NCI-H187 (cell line): ENCODE measurements around the gene THAP12.
"Not testable (repeated sequence)": the region's sequence is repeated elsewhere in the genome, so short reads cannot be mapped to it uniquely, and the experiment has no call there.

Source experiments
- DNase-seq, 2 experiments: peaks; one replicate each; lab custom pipeline; 2025; lab: John Stamatoyannopoulos, UW

Gene THAP12, protein sequence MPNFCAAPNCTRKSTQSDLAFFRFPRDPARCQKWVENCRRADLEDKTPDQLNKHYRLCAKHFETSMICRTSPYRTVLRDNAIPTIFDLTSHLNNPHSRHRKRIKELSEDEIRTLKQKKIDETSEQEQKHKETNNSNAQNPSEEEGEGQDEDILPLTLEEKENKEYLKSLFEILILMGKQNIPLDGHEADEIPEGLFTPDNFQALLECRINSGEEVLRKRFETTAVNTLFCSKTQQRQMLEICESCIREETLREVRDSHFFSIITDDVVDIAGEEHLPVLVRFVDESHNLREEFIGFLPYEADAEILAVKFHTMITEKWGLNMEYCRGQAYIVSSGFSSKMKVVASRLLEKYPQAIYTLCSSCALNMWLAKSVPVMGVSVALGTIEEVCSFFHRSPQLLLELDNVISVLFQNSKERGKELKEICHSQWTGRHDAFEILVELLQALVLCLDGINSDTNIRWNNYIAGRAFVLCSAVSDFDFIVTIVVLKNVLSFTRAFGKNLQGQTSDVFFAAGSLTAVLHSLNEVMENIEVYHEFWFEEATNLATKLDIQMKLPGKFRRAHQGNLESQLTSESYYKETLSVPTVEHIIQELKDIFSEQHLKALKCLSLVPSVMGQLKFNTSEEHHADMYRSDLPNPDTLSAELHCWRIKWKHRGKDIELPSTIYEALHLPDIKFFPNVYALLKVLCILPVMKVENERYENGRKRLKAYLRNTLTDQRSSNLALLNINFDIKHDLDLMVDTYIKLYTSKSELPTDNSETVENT

DNA sequence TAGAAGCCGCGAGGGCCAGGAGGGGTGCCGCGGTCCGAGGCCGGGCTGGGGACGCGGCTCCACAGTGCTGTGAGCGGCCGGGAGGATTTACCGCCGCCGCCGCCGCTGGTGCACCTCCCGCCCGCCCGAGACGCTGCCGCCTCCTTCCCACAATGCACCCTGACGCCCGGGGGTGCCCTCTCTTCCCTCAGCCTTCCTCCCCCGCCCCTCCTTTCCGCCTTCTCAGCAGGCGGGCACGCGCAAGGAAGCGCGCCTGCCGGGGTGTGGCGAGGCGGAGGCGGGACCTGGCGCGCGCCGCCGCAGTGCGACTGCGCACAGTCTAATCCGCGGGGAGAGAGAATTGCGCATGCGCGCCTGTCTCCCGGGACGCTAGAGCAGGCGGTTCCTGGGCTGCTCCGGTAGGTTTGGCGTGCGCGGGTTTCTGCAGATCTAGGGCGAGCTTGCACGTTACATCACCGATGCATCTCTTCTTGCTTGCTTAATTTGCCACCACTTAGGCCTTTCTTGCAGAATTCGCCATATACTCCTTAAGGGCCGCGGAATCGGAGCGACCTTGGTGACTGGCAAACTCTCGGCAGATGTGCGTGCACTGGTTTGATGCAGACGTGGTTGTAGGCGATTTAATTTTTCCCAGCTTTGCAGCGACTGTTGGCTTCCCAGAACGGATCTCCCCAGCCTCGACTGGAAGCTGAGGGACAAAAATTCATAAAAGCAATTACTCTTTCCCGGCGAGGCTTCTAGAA is at the start of gene THAP12, which contains the start of gene GVQW3:
Gene THAP12, minus strand, starts transcription at position 156 of the 743 bp plus-strand sequence. CDS start 296 bp downstream, outside the sequence.
Gene GVQW3, plus strand, starts transcription at position 347 of the 743 bp plus-strand sequence. CDS start 506 bp downstream, outside the sequence.
- DNase-seq = peak; percentile 95

GRCh38 chr11:76426660-76427059 is 45.7 kb upstream of the THAP12 start:
- no peak for DNase-seq

DNA sequence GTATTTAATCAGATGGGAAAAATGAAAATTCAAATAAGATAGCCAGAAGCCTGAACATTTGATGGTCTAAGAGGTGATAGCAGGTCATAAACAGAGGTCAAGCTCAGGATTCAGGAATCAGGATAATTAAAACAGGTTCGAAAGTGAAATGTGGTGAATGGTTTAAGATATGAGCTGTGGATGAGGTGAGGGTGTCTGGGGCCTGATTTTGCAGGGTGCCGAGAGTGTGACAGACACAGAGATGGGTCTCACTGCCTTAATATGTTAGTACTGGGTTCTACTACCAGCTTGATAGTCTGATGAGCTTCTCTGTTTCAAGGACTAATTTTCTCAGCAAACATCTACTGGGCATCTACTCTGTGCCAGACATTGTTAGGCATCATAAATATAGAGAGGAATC is 44.0 kb upstream of the THAP12 start:
- DNase-seq = no peak

DNA sequence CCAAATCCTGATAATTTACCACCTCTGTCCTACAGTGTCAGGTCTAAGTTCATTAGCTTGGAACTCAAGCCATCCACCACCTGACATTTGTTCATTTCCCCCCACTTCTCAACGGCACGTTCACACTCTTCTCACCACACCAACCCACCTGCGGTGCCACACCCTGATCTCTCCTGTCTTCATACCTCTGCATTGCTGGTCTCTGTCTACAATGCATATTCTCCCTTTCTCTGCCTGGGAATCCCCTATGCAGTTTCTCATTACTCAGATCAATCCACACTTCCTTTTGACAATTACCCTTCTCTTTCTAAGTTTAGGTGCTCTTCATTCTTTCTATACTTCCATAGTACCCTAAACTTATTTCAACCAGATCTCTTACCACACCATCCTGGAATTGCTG is 43.4 kb upstream of the THAP12 start:
- DNase-seq = no peak

- no peak for DNase-seq
Measured at GRCh38 chr11:76419896-76420295, 39.0 kb upstream of the THAP12 start.

GRCh38 chr11:76415073-76415472 is 34.1 kb upstream of the THAP12 start:
- no peak for DNase-seq

- peak; percentile 28 to 73 for DNase-seq
Measured at GRCh38 chr11:76410851-76411357, 30.0 kb upstream of the THAP12 start.

DNA sequence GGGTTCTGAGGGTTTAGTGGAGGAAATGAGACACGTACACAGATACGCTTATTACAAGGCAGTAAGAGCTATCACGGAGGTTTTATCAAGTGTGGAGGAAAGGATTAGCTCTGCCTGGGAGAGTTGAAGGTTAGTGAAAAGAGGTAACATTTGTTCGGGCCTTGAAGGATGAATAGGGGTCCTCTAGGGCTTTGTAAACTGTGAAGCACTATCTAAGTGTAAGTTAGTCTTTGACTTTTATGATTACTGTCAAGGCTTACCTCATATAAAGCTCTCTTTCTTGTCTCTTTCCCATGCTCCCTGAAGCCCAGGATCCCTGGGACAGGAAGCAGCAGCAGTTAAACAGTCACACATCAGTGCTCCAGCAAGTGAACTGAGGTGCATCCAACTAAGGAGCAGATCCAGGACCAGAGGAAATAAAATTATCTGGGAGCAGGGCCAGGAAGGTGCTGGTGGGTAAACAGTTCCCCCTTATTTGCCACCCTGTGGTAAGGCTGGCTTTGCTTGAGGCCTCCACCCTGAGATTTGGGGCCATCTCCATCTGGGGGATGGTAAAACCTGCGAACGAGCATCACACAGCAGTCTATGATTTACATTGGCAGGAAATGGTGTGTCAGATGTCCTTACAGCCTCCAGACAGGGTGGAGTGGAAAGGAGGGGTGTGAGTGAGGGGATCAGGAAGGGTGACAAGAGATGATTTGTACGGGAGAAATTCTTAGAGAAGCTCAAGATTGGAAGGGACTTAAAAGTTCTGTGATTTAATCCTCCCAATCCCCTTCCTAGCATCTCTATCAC is 27.4 kb upstream of the THAP12 start:
- no peak for DNase-seq

DNA sequence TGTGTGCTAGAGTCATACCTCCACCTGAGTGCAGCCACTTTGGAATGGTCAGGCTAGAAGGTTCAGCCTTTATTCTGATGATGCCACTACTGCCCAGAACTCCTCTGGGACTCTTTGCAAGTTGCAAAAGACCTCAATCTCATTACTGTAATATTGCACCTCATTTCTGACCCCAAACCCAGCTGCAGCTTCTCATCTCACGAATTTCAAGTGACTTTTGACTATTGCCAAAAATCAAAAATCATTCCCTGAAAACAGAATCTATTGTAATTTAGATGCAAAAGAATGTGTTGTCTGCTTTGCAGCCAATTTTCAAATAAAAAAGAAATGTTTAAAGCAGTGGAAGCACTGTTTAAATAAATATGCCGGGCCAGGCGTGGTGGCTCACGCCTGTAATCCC is 25.4 kb upstream of the THAP12 start:
- DNase-seq = no peak

DNA sequence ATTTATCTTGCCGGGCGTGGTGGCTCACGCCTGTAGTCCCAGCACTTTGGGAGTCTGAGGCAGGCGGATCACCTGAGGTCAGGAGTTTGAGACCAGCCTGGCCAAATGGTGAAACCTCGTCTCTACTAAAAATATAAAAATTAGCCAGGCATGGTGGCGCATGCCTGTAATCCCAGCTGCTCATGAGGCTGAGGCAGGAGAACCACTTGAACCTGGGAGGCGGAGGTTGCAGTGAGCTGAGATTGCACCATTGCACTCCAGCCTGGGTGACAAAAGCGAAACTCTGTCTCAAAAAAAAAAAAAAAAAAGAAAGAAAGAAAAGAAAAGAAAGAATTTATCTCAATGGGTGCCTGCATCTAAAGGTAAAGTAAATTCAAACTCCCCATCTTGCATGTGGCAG is 20.6 kb upstream of the THAP12 start:
- DNase-seq = not testable (repeated sequence)

- no peak for DNase-seq
Measured at GRCh38 chr11:76400967-76401366, 20.0 kb upstream of the THAP12 start.

DNA sequence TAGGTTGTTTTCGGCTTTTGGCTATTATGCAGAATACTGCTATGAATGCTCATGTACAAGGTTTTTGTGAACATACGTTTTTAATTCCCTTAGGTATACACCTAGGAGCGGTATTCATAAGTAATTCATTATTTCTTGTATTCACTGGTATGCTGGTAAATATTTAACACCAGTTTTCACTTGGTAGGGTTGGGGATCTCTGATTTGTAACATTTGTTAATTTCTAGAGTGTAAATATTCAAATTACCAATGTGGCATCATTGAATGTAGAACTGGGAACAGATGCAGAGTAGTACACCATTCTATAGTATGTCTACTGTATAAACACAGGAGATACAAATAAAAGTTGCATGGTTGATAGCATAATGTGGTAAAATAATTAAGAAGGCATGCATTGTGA is 16.5 kb upstream of the THAP12 start:
- DNase-seq = no peak

DNA sequence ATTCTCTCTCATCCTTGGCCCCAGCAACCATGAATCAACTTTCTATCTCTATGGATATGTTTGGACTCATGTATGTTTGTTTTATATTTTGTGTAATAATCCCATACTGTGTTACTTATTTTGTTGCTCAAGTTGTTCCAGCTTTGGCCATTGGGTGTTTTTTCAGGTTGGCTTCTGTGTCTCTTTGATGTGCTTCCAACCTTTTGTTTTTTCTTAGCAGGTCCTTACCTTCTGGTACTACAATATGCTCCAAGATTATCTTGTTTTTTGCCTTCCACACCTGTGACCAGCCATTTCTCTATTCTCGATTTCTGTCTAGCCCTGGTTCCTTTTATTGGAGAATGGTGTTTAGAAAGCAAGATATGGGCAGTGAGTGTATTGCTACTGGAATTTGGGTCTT is 14.4 kb upstream of the THAP12 start:
- no peak for DNase-seq

DNA sequence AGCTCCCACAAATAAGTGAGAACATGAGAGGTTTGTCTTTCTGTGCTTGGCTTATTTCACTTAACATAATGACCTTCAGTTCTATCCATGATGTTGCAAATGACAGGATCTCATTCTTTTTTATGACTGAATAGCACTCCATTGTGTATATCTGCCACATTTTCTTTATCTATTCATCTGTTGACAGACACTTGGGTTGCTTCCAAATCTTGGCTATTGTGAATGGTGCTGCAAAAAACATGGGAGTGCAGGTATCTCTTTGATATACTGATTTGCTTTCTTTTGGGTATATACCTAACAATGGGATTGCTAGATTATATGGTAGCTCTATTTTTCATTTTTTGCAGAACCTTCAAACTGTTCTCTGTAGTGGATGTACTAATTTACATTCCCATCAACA is 13.5 kb upstream of the THAP12 start:
- DNase-seq = no peak

GRCh38 chr11:76392870-76393269 is 11.9 kb upstream of the THAP12 start:
- no peak for DNase-seq

DNA sequence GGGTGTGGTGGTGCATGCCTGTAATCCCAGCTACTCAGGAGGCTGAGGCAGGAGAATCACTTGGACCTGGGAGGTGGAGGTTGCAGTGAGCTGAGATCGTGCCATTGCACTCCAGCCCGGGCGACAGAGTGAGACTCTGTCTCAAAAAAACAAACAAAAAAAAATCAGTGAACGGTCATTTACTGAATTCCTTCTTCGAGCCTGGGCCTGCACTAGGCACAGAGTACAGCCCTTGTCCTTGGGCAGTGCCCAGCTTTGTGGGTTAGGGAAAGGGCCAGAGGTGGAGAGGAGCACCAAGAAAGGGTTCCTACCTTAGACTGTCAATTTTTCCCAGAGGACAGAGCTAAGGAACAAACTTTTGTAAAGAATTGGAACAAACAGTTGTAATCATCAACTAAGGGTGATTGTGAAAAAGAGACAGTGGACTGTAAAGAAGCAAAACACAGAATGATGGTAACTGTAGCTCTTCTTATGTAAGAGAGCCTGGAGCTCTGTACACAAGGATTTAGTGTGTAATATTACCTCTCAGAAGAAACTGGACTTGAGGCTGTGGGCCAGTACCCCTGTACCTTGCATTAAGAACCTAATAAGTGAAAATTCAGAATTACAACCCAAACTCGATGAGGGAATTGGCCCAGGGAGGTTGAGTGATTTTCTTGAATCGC is 11.0 kb upstream of the THAP12 start:
- DNase-seq = no peak

DNA sequence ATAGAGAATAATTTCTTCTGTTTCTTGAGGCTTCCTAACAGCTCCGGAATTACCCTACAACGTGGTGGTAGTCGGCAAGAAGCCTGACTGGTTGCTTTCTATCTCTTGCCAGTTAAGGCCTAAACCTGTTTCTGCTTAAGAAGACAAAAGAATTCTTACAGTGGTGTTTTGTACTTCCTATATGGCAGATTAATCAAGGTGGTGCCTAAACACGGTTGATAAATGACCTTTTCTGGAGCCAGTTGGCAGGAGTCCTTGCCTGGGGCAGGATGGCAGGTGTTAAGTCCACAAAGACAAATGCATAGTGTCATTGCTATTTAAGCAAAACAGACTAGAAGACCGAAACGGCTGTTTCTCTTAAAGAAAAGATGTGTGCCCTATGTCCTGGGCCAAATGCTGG is 10.1 kb upstream of the THAP12 start:
- no peak for DNase-seq

DNA sequence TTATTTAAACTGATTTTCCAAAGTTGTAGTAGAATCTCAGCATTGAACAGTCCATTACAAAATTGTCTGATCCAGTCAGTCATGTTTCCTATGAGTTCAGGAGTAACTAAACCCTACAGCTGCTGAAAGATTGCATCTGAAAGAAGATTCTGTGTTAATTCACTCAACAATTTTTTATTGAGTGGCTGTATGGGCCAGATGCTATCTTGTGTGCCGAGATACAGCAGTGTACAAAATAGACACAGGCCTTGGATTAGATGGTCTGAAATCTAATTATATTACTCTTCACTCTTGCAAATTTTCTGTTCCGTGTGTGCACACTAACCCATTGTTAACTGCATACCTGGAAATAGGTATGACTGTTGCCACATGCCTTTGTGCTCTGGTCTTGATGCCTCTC is 7.5 kb upstream of the THAP12 start:
- no peak for DNase-seq

GRCh38 chr11:76385903-76386302 is 5.0 kb upstream of the THAP12 start:
- no peak for DNase-seq

DNA sequence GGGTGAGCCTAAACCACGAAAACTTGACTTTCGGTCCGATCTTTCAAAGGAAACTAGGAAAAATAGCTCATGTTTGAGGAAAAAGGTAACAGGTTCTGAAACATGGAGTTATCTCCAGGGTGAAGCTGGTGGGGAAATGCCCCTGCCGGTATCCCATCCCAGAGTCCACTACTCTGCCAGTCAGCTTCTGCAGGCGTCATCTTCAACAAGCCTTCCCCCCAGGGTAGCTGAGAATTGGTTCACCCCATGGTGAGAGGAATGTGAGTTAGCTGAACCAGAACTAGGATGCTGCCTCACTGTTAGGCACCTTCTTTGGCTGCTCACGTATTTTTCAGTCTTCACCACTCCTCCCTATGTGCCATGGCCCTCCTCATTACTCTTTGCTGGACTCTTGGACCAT is 1.3 kb upstream of the THAP12 start:
- DNase-seq = no peak
